Stimulated activated CD8-positive, alpha-beta memory T cell treated with anti-CD3 and anti-CD28 coated beads, Interleukin-12 subunit alpha, Interleukin-12 subunit beta, amount 100 ng/mL, for 24 hours (primary cell): Measurements from ENCODE around the gene KCNA10.
A peak's percentile ranks its signal among the peaks of the same experiment; 100 is the strongest.

ENCODE experiments used
- DNase-seq: peaks from one replicate; pipeline ENCODE4 v3.0.0-alpha.2; 2020; ENCODE audit errors: extremely low read depth

The KCNA10 gene

DNA sequence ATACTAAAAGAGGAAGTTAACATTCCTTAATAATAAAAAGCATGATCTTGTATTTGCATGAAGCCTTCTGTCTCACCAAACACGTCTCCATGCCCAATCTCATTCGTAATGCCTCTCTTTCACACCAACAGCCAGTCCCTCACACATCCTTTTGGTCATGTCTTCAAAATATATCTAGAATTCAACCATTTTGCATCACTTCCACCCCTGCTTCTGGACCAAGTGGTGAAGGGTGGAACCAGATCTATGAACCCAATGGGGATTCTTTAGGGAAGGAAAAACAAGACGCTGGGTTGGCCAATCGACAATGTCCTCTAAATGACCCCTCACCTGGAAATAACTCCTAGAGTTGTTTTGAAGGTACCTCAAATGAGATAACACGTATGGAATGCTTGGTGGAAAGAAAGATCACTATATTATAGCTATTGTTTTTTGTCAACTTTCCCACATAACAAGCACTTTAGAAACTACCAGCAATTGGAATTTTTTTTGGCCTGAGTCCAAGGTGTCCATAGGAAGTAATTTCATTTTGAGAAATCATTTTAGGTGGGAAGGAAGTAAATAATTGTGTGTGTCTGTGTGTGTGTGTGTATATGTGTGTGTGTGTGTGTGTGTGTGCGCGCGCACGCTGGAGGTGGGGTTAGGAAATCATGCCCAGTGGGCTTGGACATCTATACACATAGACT is at the start of gene KCNA10:
KCNA10 (minus strand) TSS at position 51 of the 686 bp plus-strand sequence. CDS start 388 bp downstream, outside the sequence.
- no peak for DNase-seq

DNA sequence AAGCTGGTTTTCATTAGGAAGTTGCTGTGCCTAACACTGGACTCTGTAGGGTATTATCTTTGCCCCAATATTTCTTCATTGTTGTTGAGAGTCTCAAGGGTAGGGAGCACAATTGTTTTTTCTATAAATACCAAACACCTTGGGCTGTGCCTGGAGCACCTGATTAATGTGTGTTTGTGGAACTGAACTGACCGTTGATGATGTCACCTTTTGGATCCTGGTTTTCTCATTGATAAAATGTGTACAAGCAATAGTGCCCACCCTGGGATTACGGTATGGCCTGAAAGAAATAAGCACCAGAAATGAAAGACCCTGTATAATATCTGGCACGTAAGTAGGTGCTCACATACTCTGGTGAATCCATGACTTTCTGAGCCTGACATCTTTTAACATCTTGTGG is 47.9 kb upstream of the KCNA10 start:
- no peak for DNase-seq

DNA sequence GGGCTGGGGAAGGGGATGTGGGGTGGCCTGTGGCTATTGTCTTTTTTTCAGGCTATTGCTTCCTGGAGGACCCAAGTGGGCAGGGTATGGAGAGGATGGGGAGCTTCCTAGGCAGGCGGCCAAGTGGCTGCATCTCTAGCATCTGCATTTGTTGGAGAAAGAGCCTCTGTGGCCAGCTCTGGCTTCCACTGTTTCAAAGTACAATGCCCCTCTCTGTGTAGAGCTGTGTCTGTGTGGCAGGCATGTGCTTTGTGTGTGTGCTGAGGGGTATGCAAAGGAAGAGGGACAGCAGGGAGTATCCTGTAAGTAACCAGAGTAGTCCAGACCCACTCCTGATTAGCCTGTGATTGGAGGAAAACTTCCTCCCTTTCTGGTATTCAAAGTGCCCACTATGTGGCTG is 46.6 kb upstream of the KCNA10 start:
- no peak for DNase-seq

DNA sequence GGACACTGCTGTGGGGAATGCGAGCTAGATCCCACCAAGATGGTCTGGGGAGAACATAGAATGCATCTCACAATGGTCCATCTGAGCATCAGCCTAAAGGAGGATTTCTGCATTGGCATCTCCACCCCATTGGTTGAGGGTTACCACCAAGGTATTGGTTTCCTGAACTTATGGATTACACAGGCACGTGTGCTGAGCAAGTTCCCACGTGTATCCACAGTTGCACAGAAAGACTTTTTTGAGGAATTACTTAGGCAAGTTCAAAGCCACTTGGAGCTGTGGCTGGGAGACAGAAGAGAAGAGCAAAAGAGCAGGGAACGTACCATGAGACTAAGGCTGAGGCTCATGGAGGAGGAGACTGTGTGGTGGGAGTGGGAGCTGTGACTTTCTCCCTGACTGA is 44.1 kb upstream of the KCNA10 start:
- no peak for DNase-seq

DNA sequence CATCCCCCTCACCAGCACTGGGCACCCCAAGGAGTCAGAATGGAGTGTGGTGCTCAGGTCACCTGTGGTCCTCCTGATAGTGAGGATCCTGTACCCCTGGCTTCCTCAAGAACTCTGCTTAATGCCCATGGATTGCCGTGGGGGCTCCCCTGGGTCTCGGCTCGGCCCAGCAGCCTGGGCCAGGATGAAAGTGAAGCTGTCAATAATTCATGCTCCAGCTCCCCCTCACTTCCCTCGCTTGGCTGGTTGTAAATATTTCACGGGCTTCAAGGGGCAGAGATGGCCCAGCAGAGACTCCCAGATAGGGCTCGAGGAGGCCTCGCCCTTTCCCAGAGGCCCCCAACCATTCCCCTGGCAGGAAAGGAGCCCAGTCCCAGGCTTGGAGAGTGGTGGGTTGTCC is 42.6 kb upstream of the KCNA10 start:
- DNase-seq, result no peak

DNA sequence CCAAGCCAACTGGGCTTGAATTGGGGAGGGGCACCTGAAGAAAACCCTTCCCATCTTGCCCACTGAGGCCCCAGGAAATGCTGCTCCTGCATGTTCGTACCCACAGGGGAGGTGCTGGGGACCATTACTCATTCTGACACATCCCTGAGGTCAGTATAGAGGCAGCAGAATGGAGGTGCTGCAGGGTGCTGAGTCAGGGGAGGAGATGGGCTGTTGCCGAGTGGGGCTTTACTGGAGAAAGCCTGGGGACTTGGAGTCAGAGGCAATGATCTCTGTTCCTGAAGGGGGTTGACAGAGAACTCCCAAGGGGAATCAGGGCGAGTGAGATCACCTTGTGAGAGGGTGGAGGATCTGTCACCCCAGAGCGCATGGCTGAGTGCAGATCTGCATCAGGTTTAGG is 40.2 kb upstream of the KCNA10 start:
- no peak for DNase-seq

DNA sequence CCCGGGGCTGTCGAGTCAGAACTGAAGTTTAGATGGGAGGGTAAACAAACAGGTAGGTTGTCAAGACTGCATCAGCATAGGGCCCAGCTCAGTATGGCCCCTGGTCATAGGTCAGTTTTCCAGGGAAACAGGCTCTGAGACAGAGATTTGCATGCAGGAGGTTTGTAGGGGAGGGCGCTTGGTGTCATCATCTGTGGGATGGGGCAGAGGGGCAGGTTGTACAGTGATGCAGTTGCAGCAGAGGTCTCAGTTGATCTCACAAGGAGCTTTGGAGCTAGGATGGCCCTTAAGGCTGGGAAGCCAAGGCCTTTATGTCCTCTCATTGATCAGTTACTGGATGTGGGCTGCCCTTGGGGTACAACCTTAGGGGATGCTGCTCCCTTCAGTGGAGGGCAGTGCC is 38.5 kb upstream of the KCNA10 start:
- no peak for DNase-seq

DNA sequence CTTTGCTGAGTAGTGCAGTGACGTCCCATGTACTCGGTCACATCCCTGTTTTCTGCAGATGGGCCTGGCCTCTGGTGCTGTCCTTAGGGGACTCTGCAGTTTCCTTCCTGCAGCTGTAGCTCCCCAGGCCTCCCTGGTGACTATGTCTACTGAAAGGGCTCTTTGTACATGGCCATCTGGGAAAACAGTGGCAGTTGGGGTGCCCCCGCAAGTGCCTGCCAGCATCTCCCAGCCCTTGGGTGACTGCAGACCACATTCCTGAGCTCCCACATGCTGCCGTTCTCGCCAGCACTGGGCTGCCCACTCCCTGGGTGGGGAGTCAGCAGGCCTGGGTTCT is 37.5 kb upstream of the KCNA10 start:
- no peak for DNase-seq

DNA sequence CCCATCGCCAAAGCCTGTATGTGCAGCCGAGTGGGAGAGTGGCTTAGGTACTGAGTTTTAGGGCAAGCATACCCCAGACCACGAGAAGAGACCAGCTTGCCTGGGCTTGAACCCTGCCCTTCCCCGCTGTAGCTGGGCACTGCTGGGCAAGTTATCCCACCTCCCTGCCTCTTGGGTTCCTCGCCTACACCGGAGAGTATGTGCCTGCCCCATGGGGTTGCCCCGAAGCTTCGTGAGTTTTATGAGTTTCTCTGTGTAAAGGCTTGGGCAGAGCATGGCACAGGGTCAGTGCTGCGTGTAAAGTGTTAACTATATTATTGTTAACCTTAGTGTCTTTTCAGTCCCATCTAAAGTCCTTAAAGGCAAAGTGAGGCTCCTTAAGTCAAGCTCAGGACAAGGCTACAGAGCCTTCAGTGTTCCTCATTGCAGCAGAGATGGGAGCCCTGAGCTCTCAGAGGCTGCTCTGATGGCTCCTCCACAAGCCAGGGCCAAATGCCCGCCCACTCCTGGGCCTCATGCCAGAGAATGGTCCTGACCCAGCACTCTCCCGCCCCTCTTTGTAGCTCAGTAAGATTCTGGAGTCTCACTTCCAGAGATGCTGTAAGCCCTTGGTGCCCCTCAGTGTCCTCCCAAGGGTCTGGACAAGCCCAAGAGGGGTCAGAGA is 37.0 kb upstream of the KCNA10 start:
- no peak for DNase-seq

DNA sequence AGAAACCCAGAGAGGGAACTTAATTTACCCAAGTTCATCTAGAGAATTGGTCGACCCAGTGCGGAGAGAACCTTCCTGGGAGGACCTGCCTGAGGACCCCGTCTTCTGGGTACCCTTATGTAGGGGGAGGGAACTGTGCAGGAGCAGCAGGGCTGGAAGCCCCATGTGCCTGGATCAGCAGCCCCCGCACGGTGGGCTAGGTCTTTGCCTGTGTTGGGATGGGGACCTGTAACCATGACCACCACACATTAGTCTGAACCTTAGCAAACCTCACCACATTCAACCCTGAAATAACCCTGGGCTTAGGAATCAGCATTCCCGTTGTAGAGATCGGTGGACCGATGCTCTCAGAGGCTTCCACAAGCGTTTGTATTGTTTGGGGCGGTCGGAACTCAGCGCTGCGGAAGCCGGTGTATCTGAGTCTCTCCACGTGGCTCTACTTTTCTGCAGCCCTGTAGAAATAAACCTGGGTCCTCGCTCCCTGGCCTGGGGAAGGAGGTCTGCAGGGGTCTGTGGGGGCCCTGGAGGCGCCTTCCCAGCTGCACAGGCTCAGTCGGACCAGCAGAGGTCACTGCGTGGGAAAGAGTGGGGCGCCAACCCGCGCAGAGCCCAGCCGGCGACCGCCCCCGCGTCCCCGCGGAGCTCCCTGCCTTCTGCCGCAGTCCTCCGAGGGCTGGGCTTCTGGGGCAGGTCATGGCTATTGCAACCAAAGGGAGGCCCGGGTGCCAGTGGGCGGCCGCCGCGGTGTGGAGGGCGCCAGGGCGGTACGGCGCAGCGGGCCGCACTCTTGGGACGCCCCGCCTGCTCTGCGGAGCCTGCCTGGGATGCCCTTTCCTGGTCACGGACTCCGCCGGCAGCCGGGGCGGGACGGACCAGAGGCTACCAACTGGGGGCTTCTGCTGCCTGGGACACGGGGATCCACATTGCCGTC is 36.2 kb upstream of the KCNA10 start:
- DNase-seq, result peak; percentile 8

DNA sequence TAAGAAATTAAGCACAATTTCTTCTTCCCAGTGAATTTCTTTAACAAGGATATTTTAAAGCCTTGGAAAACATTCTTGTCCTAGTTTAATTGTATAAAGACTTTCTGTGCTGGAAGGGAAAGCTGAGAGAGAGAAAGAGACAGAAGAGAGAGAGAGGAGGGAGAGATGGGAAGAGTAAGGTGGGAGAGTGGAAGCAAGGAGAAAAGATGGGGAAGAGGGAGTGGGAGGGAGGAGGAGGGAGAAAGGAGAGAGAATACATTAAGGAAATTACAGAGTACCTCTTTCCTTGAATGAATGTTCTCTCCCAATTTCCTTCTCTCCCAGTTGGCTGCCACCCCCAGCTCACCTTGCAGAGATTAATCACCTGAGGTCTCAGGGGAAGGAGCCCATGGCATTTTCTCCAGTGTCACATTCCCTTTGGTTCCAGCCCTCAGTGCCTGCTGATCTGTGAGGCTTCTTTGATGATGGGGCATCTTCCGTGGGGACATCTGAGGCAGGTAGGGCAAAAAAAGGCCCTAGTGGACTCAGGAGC is 32.4 kb upstream of the KCNA10 start:
- no peak for DNase-seq

DNA sequence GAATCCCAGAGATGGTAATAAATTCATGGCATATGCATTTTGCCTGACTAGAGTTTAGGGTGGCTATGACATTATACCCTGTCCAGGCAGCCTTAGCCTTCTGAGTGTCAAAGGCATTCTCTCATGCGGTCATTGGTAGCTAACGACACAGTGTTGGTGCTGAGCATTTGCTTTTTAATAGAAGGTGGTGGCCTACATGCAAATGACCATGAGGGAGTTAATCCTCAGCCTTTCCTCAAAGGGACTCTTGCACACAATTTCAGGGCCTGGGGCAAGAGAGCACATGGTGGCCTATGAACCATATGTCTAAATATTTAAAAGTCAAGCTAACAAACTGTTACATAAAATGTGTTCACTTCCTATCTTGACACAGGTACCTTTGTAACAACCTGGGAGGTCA is 30.9 kb upstream of the KCNA10 start:
- DNase-seq, result no peak

DNA sequence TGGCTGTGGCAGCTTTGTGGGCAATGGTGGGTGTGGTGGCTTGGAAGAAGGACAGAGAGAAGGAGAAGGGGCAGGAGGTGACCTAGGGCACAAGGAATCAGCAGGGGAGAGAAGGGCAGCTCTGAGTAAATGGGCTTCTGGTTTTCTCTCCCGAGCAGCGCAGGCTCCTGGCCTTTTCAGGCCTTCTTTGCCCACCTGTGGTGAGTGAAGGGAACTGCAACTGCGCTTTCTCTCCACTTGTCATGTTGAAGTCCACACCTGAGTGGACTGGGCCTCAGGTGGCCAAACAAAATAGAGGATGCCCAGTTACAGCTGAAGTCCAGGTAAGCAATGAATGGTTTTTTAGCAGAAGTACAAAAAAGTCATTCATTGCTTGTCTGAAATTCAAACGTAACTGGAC is 29.4 kb upstream of the KCNA10 start:
- DNase-seq, result no peak

DNA sequence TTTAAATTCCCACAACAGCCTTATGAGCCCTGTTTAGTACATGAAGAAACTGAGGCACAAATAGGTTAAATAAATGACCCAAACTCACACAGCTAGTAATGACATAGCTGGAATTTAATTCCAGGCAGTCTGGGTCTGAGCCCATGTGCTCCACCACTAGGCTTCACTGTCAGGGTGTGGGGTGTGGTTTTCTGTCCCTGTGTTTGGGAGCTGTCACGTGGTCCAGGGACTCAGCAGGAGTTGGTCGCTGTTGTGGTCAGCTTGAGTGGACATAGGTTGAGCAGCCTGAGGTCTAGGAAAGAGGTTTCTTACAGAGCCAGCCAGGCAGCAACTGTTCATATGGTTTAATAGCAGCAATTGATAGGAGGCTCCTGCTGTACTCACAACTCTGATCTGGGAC is 28.0 kb upstream of the KCNA10 start:
- no peak for DNase-seq

DNA sequence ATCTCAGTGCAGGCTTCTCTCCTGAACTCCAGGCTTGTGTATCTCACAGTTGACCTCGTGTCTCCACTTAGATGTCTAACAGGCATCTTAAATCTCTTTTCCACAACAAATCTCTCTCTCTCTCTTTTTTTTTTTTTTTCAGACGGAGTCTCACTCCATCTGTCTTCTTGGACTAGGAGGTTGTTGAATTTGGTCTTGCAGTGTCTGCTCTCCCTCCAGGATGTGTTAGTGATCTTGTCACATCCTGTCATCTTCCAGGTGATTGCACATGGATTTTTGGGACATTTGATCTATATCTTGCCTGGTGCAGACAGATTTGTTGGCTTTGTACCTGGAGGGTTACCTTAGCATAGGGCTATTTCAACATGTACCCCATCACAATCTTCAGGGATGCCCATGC is 26.5 kb upstream of the KCNA10 start:
- DNase-seq, result no peak

DNA sequence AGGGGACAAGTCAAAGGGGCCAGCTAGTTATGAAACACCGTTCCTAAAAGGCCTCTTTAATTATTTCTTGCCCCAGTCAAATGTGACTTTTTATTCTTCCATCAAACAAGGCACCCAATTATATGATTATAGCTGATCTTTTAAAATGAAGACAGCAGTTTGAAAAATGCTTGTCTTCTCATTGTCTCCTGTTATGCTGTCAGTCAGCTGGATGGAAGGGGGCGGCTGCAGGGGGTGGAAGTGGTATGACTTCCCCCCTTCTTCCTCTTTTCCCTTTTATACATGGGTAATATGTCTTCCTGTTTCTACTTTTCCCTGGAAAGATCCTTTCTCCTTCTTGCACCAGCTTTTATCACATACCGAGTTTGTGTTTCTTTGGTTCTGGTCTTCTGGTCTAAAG is 25.8 kb upstream of the KCNA10 start:
- no peak for DNase-seq

DNA sequence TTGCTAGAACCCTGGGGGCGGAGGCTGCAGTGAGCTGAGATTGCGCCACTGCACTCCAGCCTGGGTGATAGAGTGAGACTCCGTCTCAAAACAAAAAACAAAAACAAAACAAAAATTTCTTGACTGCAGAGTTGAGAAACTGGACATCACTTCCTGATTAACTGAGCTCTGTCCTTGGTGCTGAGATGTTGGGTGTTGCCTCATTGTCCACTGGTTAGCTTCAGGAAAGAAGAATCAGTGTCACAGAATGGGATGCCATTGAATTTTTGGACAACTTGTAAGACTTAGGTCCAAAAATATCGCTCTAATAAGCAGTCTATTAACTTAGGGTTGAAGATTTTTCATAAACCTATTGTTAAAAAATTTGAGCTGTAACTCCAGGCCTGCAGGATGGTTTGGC is 23.8 kb upstream of the KCNA10 start:
- no peak for DNase-seq

DNA sequence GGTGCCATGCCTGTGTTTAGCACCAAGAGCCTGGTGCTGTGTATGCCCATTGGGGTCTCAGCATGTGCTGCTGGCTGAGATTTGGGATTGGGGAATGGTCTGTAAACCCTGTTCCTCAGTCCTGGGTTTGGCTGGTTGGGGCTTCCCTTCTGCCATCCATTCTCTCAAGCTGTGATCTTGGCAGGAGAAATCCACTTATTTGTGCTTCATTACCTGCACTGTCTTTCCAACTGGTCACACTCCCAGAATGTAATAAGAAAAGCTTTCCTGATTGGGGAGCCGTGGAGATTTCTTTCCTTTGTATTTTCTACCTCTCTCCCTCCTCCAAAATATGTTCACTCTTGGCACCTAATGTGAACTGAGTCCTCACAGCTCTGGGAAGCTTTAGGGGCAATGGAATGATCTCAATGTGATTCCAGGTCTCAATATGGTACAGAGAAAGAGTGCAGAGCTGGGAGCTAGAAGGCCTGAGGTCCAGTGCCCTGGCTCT is 23.0 kb upstream of the KCNA10 start:
- no peak for DNase-seq

DNA sequence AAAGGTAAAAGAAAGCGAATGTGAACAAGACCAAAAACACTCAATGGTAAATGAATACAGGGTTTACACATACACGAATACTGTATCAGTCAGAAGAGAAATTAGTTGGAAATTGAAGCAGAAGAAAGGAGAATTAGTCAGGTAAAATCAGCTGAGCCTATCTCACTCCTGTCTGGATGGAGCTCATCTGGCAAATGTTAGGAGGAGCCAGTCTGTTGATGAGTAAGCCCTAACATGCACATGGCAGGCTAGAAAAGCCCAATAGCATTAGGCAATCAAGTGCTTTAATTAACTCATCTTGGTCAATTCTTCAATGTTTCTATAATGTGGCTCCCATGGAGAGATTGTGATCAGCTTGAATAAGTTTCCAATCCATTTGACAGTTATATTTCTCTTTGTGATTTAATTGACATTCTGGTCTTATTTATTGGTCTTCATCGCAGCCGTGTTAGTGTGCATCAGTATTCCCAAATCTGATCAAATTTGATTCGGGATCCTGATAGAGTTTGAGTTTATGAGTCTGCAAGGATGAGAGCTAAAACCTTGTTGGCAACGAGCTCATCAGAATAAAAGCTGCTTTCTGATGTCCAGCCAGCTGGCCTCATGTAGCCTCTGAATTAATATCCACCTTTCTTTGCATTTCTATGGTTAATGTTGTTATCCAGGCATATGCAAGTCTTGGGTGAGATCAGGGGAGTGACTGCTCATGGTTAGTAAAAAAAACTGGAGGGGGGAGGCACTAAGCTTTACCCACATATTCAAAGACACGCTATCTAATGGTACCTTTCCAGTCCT is 22.1 kb upstream of the KCNA10 start:
- DNase-seq, result no peak

DNA sequence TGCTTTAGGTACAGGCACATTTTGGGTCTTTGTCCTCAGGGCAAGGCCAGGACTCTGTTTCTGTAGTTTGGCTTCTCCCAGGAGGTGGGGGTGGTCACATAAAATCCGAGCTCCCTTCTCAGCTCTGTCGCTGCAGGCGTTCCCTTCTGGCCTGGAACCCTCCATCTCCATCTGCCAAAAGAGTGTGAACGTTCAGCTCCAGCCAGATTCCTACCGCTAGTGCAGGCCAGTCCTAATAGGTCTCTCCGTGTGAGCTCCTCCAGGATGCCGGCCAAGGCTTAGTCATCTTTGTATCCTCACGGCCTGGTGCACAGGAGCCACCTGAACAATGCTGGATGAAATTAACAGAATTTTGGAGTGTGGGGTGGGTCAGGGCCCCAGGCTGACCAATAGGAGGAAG is 19.9 kb upstream of the KCNA10 start:
- no peak for DNase-seq

DNA sequence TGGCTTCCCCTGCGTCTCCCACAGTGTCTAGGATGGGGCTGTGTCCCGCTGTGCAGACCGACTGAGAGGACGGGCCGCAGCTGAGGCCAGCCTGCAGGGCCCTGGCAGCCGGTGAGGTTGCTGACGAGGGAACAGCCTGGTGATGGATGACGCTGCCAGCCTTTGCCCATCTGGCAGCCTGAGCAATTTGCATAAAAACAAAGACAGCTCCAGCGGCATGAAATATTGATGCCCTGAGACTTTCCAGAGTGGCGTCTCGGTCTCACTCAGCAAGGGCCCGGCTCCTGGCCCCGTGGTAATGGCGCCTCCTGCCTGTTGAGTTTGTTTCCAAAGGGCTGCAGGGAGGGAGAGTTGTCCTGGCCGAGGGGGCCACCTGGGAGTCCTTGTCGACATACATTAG is 19.1 kb upstream of the KCNA10 start:
- no peak for DNase-seq

DNA sequence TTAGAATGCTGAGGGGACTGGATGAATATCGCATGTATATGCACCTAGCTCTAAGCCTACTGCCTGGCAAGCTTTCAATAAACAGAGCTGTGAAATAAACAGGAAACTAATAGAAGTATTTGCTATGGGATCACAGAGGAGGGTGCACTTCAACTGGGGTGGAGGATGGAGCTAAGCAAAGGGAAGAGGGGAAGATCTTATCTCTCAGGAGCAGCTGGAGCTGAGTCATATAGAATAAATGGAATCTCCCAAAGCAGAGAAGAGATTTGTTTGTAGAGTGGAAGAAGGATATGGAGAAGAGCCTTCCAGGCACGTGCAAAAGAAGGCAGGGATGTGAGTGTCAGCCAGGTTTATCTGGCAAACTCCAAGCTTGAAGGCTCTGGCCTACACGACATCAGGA is 17.0 kb upstream of the KCNA10 start:
- no peak for DNase-seq
